ENCODE results near the gene H2BK1.

Gene H2BK1

DNA sequence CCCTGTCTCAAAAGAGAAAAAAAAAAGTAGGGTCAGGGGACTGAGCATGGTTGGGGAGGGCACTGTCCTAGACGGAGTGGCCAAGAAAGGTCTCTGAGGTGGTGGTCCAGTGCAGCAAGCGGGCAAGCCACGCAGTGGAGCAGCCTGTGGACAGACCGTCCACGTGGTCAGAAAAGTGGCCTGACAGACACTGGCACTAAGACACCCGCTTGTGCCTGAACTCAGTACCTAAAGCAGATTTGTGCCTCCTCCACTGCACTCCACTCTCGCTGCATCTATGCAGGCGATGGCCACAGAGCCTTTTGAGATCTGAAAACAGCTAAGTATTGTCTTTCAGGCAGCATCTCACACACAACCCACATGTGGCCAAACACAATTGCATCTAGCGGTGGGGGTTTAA lies 32.1 kb downstream of the H2BK1 start:
- no peak for DNase-seq (ENCODE audit: low read depth)

- no peak for DNase-seq (ENCODE audit: low read depth)
Observed at GRCh38 chr7:151177310-151177709, 33.0 kb downstream of the H2BK1 start.

GRCh38 chr7:151176401-151176800 lies 33.9 kb downstream of the H2BK1 start:
- DNase-seq (ENCODE audit: low read depth): no peak

GRCh38 chr7:151175793-151176311 lies 34.4 kb downstream of the H2BK1 start:
- no peak for DNase-seq (ENCODE audit: low read depth)

DNA sequence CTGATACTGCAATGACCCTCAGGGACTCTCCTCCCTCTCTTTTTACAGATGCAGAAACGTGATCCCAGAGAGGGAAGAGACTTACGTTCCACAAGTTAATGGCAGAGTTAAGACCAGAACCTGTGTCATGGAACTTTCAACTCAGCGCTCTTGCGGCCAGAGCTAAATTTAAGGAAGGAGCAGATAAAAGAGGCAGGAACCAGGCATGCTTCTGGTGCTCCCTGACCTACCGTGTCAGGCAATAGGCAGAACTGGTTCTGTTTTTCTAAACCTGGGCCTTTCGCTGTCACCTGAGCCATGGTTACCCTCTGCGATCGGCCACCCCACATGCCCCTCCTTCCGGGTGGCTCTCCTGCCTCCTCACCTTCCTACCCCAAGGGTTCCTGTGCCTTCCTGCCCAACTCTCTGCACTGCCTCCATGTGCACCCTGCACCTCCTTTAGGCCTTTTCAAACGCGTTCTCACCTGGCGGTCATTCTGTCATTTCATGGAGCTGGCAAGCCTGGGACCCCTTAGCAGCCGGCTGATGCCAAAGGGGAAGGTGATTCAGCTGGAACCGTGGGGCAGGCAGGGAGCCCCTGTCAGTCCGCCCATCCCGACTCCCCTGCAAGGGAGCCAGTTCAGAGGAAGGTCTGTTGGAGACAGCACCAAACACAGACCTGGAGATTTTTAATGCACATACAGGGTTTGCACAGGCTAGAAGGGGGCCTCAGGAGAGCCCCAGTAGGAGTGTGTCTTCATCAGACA lies 35.1 kb downstream of the H2BK1 start:
- DNase-seq (ENCODE audit: low read depth): no peak

GRCh38 chr7:151174246-151175046 lies 35.8 kb downstream of the H2BK1 start:
- peak; percentile 49 for DNase-seq (ENCODE audit: low read depth)

DNA sequence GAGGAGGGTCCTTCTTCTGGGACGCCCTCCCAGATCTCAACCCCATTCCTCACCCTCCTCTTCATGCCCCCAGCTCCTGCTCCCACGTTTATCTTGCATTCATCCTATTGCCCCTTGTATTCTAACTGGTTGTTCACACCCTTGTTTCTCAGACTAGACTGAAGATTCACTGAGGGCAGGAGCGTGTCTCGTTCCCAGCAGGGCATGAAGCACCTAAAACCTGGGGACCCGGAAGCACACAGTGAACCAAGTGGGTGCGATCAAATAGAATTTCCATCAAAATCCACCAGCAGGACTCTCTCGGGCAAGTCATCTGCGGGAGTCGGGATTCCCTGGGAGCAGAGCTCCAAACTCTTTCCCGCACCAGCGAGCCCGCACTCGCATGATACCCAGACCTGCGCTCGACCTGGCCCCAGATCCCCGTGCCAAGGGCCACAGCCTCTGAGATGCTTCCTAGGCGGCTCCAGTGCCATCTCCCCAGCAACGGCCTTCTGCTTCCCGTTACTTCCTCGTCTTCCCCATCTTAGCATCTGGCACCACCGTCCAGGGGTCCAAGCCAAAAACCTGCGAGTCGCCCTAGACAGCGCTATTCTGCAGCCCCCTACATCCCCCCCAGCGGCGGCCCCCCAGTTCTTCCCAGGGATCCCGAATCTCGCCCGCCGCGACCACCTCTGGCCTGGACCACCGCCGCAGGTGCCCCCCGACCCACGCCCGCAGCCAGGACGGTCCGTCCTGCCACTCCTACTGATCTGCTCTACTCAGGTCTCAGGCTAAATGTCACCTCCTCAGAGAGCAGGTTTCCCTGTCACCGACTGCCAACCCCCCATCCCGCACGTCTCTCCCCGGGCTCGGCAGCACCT lies 36.7 kb downstream of the H2BK1 start:
- DNase-seq (ENCODE audit: low read depth): no peak

- DNase-seq (ENCODE audit: low read depth): peak; percentile 35
Observed at GRCh38 chr7:151172273-151173141, 37.8 kb downstream of the H2BK1 start.

DNA sequence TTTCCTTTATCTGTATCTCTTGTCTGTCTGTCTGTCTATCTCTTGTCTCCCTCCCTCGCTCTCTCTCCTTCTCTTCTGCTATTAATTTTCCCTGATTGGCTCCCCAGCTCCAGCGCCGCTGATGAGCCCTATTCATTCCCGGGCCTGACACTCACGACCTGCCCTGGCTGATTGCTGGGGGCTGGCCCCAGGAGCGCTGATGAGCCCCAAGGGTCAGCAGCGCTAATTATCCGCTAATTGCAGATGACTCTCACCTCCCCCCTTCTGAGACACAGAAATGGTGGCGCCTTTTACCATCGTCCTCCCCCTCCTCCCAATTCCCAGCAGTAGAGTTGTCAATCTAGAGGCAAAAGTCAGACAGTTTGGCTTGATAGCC lies 41.5 kb downstream of the H2BK1 start:
- DNase-seq (ENCODE audit: low read depth): no peak

DNA sequence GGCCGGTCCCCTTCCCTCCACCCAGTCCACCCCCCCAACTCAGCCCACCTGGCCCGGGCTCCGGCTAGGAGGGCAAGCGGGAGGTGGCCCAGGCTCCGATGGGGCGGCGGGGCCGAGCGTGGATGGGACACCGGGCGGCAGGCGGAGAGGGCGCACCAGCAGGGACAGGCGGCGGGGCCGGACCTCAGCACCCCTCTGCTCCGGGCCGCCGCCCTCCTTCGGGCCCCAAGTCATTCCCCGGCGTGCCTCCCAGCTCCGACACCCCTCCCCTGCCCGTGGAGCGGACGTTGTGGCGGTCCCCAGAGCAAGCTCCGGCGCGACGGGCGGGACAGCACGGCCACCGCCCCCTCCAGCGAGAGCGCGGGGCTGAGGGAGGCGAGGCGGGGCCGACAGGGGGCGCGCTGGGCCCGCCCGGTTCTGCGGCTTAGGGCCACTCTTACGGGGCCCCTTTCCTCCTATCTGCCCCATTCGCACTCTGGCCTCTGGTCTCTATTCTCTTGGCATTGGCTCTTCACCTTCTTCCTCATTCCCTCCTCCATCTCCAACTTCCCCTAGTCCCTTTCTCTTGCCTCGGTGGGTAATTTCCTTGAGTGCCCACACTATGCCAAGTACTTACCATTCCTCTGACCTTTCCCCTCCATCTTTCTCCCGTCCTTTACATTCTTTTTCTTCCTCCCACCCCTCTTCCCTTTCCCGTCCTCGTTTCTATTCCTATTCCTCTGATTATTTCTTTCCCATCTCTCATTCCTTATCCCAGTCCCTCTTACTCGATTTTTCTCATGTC lies 42.1 kb downstream of the H2BK1 start:
- no peak for DNase-seq (ENCODE audit: low read depth)

DNA sequence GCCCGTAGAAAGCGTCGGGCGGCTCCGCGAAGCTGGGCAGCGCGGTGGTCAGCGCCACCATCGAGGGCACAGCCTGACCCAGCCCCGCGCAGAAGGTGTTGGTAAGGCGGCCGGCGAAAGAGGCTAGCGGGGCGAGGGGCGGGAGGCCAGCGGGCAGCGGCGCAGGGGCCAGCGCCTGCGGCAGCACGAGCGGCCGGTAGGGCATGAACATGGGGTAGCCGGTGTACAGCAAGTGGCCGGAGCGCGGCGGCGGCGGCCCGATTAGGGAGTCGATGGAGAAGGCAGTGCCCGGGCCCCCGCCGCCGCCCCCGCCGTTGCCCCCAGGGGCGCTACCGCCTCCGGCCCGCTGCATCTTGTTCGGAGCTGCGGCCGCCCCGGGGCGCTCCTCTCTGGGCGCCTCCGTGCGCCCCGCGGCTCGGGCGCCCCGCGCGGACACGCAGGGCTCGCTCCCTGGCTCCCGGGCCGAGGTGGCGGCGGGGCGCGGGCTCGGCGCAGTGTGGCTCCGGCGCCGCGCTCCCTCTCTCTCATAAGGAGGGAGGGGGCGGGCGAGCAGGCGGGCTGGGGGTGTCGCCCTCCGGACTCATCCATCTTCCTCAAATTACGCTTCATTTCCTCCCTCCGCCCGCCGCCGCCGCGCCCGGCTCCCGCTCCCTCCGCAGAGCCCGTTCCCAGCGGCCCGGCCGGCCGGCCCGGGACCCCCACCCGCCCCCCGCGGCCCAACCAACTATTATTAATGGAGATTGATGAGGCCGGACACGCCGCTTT lies 42.9 kb downstream of the H2BK1 start, which contains the start of gene GBX1:
Gene GBX1 (minus strand): TSS at position 498 of the 765 bp plus-strand sequence. CDS start 146 bp downstream, at position 352.
- peak; percentile 4 for DNase-seq (ENCODE audit: low read depth)

DNA sequence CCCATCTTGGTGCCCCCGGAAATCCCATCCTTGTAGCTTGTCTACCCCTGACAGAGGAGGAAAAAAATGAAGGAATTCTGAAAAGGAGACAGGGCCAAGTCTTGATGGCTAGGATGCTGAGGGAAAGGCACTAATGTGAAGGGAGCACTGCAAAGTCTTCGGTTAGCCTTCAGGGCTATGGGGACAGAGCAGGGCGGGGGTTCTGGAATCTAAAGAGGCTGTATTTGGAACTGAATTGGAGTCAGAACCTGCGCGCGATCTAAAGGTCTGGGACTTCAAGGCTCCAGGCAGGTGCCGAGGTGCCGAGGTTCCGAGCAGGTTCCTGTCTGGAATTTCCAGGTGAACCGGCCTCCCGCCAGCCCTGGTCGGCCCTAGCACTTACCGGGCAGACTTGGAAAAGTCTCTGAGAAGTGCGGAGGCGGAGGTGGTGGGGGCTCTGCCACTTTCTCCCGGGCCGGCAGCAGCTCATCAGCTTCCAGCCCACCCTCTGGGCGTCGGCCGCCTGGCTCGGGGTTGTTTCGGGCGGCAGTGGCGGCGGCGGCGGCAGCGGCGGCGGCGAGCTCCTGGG lies 43.6 kb downstream of the H2BK1 start:
- DNase-seq (ENCODE audit: low read depth): no peak

- no peak for DNase-seq (ENCODE audit: low read depth)
Observed at GRCh38 chr7:151161757-151162156, 48.5 kb downstream of the H2BK1 start.
